AG04449 (cell line): Measurements from ENCODE around the gene ZNF138.
"Not testable (repeated sequence)": the region's sequence is repeated elsewhere in the genome, so short reads cannot be mapped to it uniquely, and the experiment has no call there.

Source experiments
- CTCF ChIA-PET: fragments of 350-600 bp; formaldehyde crosslinking; extraction: SDS; loops from one replicate; lab custom pipeline; 2021; ENCODE audit warnings: antibody characterized with exemption; lab: Yijun Ruan, JAX
- POLR2A ChIA-PET: fragments of 400-600, 350-600 bp; formaldehyde crosslinking; extraction: SDS; loops from one replicate; lab custom pipeline; 2020; ENCODE audit warnings: antibody characterized with exemption, inconsistent platforms; lab: Yijun Ruan, JAX
- DNase-seq: peaks from one replicate; pipeline ENCODE4 v3.0.0-alpha.2; 2010; ENCODE audit warnings: low read depth, low spot score
- H3K4me3 ChIP-seq: 2 replicates; pipeline ENCODE4 v1.5.1; 2011; ENCODE audit warnings: low read depth, mild to moderate bottlenecking, control low read depth, low read length
- TF ChIP-seq, protein P1 (sequence below): IDR thresholded peaks from one replicate; pipeline ENCODE4 v1.5.1; 2011; ENCODE audit warnings: mild to moderate bottlenecking, moderate library complexity, low read length, control low read depth, inconsistent platforms; ENCODE audit not compliant: insufficient read depth; ENCODE audit errors: missing control alignments

ZNF138 gene

DNA sequence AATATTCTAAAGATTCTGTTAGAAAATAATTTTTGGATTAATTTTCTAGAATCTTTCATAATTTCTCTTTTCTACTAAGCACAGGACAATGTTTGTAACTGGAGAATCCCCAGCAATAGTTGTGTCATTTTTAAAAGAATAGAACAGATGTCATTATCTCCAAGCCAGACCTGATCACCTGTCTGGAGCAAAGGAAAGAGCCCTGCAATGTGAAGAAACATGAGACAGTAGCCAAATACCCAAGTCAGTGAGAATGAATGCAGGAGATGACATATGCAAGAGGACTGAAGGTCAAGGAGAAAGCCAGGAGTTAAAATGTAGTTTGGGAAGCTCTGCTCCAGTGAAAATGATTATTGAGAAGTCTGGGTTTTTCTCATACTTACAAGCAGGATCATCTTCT lies 25.4 kb upstream of the ZNF138 start:
- CTCF ChIA-PET: no interaction called here
- no peak for DNase-seq
- TF ChIP-seq, protein P1, sequence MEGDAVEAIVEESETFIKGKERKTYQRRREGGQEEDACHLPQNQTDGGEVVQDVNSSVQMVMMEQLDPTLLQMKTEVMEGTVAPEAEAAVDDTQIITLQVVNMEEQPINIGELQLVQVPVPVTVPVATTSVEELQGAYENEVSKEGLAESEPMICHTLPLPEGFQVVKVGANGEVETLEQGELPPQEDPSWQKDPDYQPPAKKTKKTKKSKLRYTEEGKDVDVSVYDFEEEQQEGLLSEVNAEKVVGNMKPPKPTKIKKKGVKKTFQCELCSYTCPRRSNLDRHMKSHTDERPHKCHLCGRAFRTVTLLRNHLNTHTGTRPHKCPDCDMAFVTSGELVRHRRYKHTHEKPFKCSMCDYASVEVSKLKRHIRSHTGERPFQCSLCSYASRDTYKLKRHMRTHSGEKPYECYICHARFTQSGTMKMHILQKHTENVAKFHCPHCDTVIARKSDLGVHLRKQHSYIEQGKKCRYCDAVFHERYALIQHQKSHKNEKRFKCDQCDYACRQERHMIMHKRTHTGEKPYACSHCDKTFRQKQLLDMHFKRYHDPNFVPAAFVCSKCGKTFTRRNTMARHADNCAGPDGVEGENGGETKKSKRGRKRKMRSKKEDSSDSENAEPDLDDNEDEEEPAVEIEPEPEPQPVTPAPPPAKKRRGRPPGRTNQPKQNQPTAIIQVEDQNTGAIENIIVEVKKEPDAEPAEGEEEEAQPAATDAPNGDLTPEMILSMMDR: no peak
- POLR2A ChIA-PET: interaction anchor here (0.7 kb wide), 2 partner anchors 14 to 143 kb away, joined by 3 to 4 read pairs; no protein-coding TSS in a partner anchor
- H3K4me3 ChIP-seq: no peak overlapping the region

DNA sequence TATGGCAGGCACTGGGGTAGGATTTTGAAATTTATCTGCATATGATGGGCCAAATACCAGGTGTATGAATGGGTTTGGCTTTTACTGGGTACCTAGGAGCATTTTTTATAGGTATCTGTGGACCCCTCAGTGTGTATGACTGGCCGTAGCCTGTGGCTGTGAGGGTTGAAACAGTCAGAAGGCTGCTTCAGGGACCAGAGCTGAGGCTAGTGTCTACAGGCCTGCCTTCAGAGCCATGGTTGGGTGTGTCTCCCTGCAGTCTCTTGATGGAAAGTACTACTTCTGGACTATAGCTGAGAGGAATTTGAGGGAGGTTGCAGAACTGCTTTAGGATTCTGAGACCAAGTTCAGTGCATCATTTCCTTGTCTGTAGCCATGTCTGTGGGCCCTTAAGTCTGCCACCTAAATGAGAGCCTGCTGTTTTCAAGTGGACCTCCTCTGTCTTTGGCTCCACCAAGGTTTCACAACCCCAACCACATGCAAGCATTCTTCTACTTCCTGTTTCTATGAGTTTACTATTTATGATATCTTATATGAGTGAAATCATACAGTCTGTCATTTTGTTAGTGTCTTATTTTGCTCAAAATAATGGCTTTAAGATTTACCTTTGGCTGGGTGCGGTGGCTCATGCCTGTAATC lies 19.9 kb upstream of the ZNF138 start:
- POLR2A ChIA-PET: no interaction called here
- DNase-seq: no peak
- CTCF ChIA-PET: no interaction called here
- TF ChIP-seq, protein P1: no peak
- H3K4me3 ChIP-seq: no peak overlapping the region

DNA sequence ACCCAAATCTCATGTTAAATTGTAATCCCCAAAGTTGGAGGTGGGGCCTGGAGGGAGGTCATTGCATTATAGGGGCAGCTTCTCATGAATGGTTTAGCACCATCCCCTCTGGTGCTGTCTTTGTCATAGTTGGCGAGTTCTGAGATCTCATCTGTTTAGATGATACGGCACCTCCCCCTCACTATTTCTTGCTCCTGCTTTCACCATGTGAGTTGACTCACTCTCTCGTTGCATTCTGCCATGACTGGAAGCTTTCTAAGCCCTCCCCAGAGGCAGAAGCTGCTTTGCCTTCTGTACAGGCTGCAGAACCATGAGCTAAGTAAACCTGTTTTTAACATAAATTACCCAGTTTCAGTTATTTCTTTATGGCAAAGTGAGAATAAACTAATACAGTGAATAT lies 18.9 kb upstream of the ZNF138 start:
- H3K4me3 ChIP-seq: no peak overlapping the region
- CTCF ChIA-PET: no interaction called here
- POLR2A ChIA-PET: no interaction called here
- DNase-seq: no peak
- TF ChIP-seq, protein P1: no peak

DNA sequence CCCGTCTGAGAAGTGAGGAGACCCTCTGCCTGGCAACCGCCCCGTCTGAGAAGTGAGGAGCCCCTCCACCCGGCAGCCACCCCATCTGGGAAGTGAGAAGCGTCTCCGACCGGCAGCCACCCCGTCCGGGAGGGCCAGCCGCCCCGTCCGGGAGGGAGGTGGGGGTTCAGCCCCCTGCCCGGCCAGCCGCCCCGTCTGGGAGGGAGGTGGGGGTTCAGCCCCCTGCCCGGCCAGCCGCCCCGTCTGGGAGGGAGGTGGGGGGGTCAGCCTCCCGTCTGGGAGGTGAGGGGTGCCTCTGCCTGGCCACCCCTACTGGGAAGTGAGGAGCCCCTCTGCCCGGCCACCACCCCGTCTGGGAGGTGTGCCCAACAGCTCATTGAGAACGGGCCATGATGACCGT lies 9.4 kb upstream of the ZNF138 start:
- DNase-seq, H3K4me3 ChIP-seq, CTCF ChIA-PET, POLR2A ChIA-PET: not testable (repeated sequence)

DNA sequence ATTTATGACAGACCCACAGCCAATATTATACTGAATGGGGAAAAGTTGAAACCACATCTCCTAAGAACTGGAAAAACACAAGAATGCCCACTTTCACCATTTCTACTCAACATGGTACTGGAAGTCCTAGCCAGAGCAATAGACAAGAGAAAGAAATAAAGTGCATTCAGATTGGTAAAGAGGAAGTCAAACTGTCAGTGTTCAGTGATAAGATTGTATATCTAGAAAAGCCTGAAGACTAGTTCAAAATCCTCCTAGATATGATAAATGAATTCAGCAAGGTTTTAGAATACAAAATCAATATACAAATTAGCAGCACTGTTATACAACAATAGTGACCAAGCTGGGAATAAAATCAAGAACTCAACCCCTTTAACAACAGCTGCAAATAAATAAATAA lies 6.9 kb upstream of the ZNF138 start:
- no peak overlapping the region for H3K4me3 ChIP-seq
- no peak for DNase-seq
- TF ChIP-seq, protein P1: no peak
- ChIA-PET POLR2A (no interaction called here), CTCF (no interaction called here)

DNA sequence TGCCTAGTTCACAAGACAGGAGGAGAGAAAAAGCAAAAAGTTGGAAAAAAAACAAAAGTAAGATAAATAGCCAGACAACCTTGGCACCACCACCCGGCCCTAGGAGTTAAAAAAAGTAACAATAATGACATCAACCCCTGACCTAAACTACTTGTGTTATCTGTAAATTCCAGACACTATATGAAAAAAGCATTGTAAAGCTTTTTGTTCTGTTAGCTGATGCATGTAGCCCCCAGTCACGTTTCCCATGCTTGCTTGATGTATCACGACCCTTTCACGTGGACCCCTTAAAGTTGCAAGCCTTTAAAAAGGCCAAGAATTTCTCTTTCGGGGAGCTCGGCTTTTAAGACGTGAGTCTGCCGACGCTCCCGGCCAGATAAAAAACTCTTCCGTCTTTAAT lies 5.0 kb upstream of the ZNF138 start:
- CTCF ChIA-PET, DNase-seq, H3K4me3 ChIP-seq, POLR2A ChIA-PET: not testable (repeated sequence)

DNA sequence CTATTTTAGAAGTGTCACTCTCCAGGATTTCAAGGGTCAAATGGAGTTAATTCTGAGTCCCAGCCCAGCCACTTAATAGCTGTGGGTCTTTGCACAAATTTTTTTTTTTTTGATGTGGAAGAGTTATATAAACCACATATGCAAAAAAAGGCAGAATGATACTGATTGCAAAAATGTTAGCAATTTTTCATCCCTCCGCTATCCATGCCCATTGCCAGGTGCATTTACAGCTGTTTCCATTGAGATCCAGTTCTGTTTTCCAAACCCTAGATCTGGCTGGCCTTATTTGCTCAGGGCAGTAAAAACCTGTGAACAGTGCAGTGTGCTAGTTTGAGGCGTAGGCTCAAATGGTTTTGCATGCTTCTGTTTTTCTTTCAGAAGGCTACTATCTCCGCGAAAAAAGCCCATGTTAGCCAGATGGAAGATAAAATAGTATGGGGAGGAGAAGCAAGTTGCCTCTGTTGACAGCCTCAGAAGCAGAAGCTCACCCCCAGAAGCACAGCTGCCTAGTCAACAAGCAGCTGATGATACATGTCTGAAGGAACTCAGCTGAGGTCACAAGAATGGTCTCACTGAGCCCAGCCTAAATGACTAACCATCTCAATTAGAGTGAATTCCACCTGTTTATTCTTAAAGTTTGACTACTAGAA lies 997 bp upstream of the ZNF138 start:
- no peak for DNase-seq
- H3K4me3 ChIP-seq: no peak overlapping the region
- POLR2A ChIA-PET: no interaction called here
- CTCF ChIA-PET: no interaction called here
- TF ChIP-seq, protein P1: no peak
